Esophagus muscularis mucosa (tissue), 4 donors: ENCODE results near the gene SIGLEC15. TPM values are rescaled to one million over a fixed set of nuclear protein-coding genes. Genes with fewer than 3 reads are reported as not detected.

Experiments used
- DNase-seq: peaks from one replicate; pipeline ENCODE4 v3.0.0-alpha.2; 2017; ENCODE audit errors: extremely low spot score
- H3K27ac ChIP-seq, 4 donors: fragments of 200-600 bp; sonication (generic); replicated peaks in 1 of 4; 1 replicate in 3 of 4; 2 replicates in 1 of 4; pipeline ENCODE4 v1.5.1; 2016 to 2019; ENCODE audit warnings: mild to moderate bottlenecking in 1 of 4
- H3K27me3 ChIP-seq, 4 donors: fragments of 200-600 bp; sonication (generic); one replicate each; pipeline versions ENCODE4 v1.5.1 to v1.6.0; 2016 to 2019
- H3K36me3 ChIP-seq, 4 donors: fragments of 200-600 bp; sonication (generic); one replicate each; pipeline ENCODE4 v1.5.1; 2016 to 2019
- H3K4me1 ChIP-seq, 4 donors: fragments of 200-600 bp; sonication (generic); one replicate each; pipeline ENCODE4 v1.5.1; 2016 to 2019
- H3K4me3 ChIP-seq, 4 donors: fragments of 200-600 bp; sonication (generic); 1 replicate in 2 of 4; 2 replicates in 2 of 4; pipeline ENCODE4 v1.5.1; 2016 to 2019; ENCODE audit warnings: mild to moderate bottlenecking in 4 of 4, moderate library complexity in 1 of 4
- H3K9me3 ChIP-seq, 4 donors: fragments of 200-600 bp; sonication (generic); 1 replicate in 3 of 4; 2 replicates in 1 of 4; pipeline ENCODE4 v1.5.1; 2016 to 2019
- EP300 ChIP-seq: sonication (generic); formaldehyde crosslinking; IDR thresholded peaks from one replicate; pipeline ENCODE4 v1.6.1; 2017; ENCODE audit warnings: antibody characterized with exemption
- POLR2A ChIP-seq: fragments of 450-650 bp; IDR thresholded peaks from one replicate; pipeline ENCODE4 v1.6.1; 2017; ENCODE audit warnings: antibody characterized with exemption, moderate library complexity, mild to moderate bottlenecking, low read depth
- POLR2AphosphoS5 ChIP-seq, 2 donors: sonication (generic); formaldehyde crosslinking; IDR thresholded peaks; one replicate each; pipeline ENCODE4 v1.6.1; 2017; ENCODE audit warnings: antibody characterized with exemption in 2 of 2
- WGBS: methylation state at CpG from one replicate; pipeline ENCODE4 v1.1.5; 2018; 5-methylcytosine and 5-hydroxymethylcytosine counted together
- intact Hi-C: fragments of 100-400 bp; cut with DNase I; formaldehyde crosslinking; loops from one replicate; pipeline ENCODE4 v1.15.1; 2023
- total RNA-seq, 4 donors: library from RNA; depleted of rRNA; stranded (reverse); fragments of >200 nt; gene quantifications; one replicate each; pipeline versions ENCODE4 v1.1.0 to v1.2.1, GENCODE V29; 2016
- TF ChIP-seq, protein P1 (sequence below), 3 experiments: fragments of 200-600 bp in 2 of 3; fragments of 450-650 bp in 1 of 3; sonication (generic) in 2 of 3; IDR thresholded peaks; one replicate each; pipeline ENCODE4 v1.5.1; 2017 to 2019; ENCODE audit warnings: antibody characterized with exemption in 3 of 3, mild to moderate bottlenecking in 2 of 3, moderate library complexity in 1 of 3

Gene SIGLEC15
- total RNA-seq, 4 donors from 2014 or later, result 0.17 TPM; not detected in 3

DNA sequence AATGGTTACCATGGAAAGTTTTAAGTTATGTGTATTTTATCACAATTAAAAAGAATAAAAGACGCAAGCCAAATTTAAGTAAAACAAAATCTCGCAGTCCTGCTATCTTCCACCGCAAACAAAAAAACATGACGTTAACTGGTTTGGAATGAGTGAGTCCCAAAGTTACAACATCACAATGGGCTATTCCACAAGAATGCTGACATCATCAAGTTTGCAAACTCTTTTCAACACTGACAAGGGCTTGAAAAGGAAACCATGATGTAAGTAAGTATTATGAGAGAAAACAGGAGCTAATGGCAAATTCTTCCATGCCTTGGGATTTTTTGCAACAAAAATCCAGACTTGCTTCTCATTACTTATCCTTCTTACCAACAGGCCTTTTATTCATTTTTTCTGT, 31.1 kb downstream of the SIGLEC15 start:
- Histone ChIP-seq H3K4me3 (no peak overlapping the region), H3K9me3 (no peaks in the 10 kb centered on the region), H3K27ac (no peak overlapping the region), H3K36me3 (peaks cover 65 to 97% (median 84%) of the 10 kb centered on the region in 4 donors), H3K27me3 (no peaks in the 10 kb centered on the region), H3K4me1 (peaks cover 0 to 9% (median 4%) of the 10 kb centered on the region in 4 donors)
- WGBS, result 82% methylated on average over 4 of the region's 4 CpGs
- intact Hi-C loops, result no loop called here
- DNase-seq, result no peak
- TF ChIP-seq, protein P1, sequence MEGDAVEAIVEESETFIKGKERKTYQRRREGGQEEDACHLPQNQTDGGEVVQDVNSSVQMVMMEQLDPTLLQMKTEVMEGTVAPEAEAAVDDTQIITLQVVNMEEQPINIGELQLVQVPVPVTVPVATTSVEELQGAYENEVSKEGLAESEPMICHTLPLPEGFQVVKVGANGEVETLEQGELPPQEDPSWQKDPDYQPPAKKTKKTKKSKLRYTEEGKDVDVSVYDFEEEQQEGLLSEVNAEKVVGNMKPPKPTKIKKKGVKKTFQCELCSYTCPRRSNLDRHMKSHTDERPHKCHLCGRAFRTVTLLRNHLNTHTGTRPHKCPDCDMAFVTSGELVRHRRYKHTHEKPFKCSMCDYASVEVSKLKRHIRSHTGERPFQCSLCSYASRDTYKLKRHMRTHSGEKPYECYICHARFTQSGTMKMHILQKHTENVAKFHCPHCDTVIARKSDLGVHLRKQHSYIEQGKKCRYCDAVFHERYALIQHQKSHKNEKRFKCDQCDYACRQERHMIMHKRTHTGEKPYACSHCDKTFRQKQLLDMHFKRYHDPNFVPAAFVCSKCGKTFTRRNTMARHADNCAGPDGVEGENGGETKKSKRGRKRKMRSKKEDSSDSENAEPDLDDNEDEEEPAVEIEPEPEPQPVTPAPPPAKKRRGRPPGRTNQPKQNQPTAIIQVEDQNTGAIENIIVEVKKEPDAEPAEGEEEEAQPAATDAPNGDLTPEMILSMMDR (IDR thresholded peaks at IDR 0.05), result no peak
- TF ChIP-seq POLR2AphosphoS5 (IDR thresholded peaks at IDR 0.05) (no peak), POLR2A (no peak), EP300 (no peak)

DNA sequence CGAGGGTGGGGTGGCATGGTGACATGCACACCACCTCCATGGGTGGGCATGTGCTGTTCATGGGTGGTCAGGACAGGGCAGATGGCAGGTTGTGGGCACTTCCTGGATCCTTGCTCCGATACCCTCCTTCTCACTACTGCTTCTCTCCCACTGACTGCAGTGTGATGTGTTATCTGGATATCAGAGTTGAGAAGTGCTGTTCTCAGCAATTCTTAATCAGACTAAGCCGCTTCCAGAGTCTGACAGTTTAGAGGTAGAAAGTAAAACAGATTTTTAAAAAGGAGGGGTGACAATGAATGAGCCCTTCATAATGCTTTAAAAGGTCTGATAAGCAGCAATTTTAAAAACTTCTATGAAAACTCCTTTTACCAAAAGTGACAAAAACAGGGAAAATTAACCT, 33.9 kb downstream of the SIGLEC15 start:
- Histone ChIP-seq H3K4me1 (no peaks in the 10 kb centered on the region), H3K27ac (no peak overlapping the region), H3K4me3 (no peak overlapping the region), H3K36me3 (peaks cover 61 to 99% (median 76%) of the 10 kb centered on the region in 4 donors), H3K9me3 (no peaks in the 10 kb centered on the region), H3K27me3 (no peaks in the 10 kb centered on the region)
- TF ChIP-seq POLR2AphosphoS5 (IDR thresholded peaks at IDR 0.05), result no peak
- TF ChIP-seq, protein P1 (IDR thresholded peaks at IDR 0.05), result no peak
- TF ChIP-seq EP300, result no peak
- no peak for TF ChIP-seq POLR2A
- WGBS, result 100% methylated on average over 3 of the region's 3 CpGs
- no peak for DNase-seq
- intact Hi-C loops, result no loop called here

DNA sequence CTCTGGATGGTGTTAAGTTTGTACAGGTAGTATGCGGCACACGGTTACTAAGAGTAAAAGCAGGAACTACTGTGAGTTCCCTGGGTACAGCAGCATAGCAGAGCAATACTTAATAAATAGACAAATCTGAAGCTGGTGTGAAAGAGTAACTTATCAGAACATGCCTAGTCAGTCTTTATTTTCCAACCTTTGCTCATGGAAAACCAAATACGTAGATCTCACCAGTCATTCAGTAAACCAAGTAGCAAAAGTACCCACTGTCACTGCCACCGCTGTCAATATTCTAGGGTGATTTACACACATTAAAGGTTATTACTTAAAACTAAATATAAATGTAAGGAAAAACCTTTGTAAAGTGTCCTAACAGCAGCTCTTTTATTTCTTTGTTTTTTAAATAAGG, 35.0 kb downstream of the SIGLEC15 start:
- H3K9me3 ChIP-seq, result no peaks in the 10 kb centered on the region
- WGBS, result 85% methylated on average over 4 of the region's 4 CpGs
- no peak overlapping the region for H3K27ac ChIP-seq
- no peaks in the 10 kb centered on the region for H3K4me1 ChIP-seq
- no peak for DNase-seq
- intact Hi-C loops, result no loop called here
- peaks cover 57 to 99% (median 76%) of the 10 kb centered on the region in 4 donors for H3K36me3 ChIP-seq
- no peaks in the 10 kb centered on the region for H3K27me3 ChIP-seq
- H3K4me3 ChIP-seq, result no peak overlapping the region
- TF ChIP-seq POLR2A, result no peak
- no peak for TF ChIP-seq POLR2AphosphoS5 (IDR thresholded peaks at IDR 0.05)
- TF ChIP-seq EP300, result no peak
- TF ChIP-seq, protein P1 (IDR thresholded peaks at IDR 0.05), result no peak

DNA sequence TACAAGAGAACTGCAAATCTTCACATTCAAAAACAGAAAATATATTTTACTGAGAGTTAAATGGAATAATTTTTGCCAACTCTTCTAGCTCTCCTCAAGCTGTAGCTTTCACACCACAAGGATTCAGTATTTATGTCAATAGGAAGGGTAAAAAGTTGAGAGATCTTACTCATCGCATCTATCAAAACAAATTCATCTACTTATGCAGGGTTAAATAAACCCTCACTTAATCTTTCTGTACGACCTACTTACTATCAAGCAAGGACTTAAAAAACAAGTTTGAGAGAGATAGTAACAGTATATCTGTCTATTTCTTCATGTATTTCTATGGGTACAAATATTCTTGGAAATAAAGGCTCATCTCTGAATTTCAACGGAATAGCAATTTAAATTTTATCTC, 35.5 kb downstream of the SIGLEC15 start:
- WGBS, result 88% methylated on average over 3 of the region's 3 CpGs
- no peaks in the 10 kb centered on the region for H3K27me3 ChIP-seq
- intact Hi-C loops, result no loop called here
- H3K4me3 ChIP-seq, result no peak overlapping the region
- no peak for DNase-seq
- peaks cover 53 to 99% (median 76%) of the 10 kb centered on the region in 4 donors for H3K36me3 ChIP-seq
- no peaks in the 10 kb centered on the region for H3K9me3 ChIP-seq
- no peak overlapping the region for H3K27ac ChIP-seq
- TF ChIP-seq, protein P1 (IDR thresholded peaks at IDR 0.05), result no peak
- TF ChIP-seq EP300 (no peak), POLR2AphosphoS5 (IDR thresholded peaks at IDR 0.05) (no peak), POLR2A (no peak)
- no peaks in the 10 kb centered on the region for H3K4me1 ChIP-seq

DNA sequence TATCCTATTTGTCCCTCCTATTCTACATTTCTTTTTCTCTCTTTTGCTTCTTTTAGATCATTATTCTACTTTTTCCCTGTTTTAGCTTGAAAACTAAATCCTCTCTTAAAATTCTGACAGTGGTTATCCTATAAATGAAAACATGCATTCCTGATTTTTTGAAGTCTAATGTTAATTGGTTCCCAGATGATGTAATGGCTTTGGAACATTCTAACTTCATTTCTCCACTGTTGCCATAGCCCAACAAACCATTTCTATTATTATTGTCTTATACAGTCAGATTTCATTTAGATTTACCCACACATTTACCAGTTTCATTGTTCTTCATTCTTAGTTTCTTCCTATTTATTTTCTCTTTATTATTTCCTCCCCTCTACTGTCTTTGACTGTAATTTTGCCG, 36.5 kb downstream of the SIGLEC15 start:
- H3K9me3 ChIP-seq, result no peaks in the 10 kb centered on the region
- 95% methylated on average over 1 of the region's 1 CpG for WGBS
- H3K4me3 ChIP-seq, result no peak overlapping the region
- no peaks in the 10 kb centered on the region for H3K4me1 ChIP-seq
- intact Hi-C loops, result no loop called here
- no peaks in the 10 kb centered on the region for H3K27me3 ChIP-seq
- no peak for DNase-seq
- H3K36me3 ChIP-seq, result peaks cover 52 to 99% (median 76%) of the 10 kb centered on the region in 4 donors
- H3K27ac ChIP-seq, result no peak overlapping the region
- TF ChIP-seq POLR2AphosphoS5 (IDR thresholded peaks at IDR 0.05), result no peak
- no peak for TF ChIP-seq POLR2A
- TF ChIP-seq EP300, result no peak
- TF ChIP-seq, protein P1 (IDR thresholded peaks at IDR 0.05), result no peak
